Ovary (tissue), 9 donors: Measurements from ENCODE around the gene VPS37B. TPM values are rescaled to one million over a fixed set of nuclear protein-coding genes. Genes with fewer than 3 reads are reported as not detected.

Experiments used
- DNase-seq, 5 donors: peaks; one replicate each; pipeline ENCODE4 v3.0.0-alpha.2; 2019 to 2020
- H3K27ac ChIP-seq, 2 donors: fragments of 200-600 bp; one replicate each; pipeline versions ENCODE4 v1.5.1 to v1.8.0; 2019 to 2022
- H3K27me3 ChIP-seq: fragments of 200-600 bp; one replicate; pipeline ENCODE4 v1.8.0; 2022
- H3K36me3 ChIP-seq: fragments of 200-600 bp; sonication (generic); one replicate; pipeline ENCODE4 v1.5.1; 2019
- H3K4me1 ChIP-seq: one replicate; pipeline ENCODE4 v1.8.1; 2013; ENCODE audit warnings: mild to moderate bottlenecking, moderate library complexity; ENCODE audit not compliant: insufficient read depth
- H3K4me3 ChIP-seq: fragments of 200-600 bp; sonication (generic); one replicate; pipeline ENCODE4 v1.5.1; 2017
- H3K9me3 ChIP-seq, 2 donors: fragments of 200-600 bp in 1 of 2; sonication (generic) in 1 of 2; one replicate each; pipeline versions ENCODE4 v1.5.1 to v1.8.1; 2013 to 2019; ENCODE audit warnings: mild to moderate bottlenecking in 1 of 2, moderate library complexity in 1 of 2
- EP300 ChIP-seq: sonication (generic); formaldehyde crosslinking; IDR thresholded peaks from one replicate; pipeline ENCODE4 v1.6.1; 2017; ENCODE audit warnings: antibody characterized with exemption
- POLR2A ChIP-seq: fragments of 450-650 bp; IDR thresholded peaks from one replicate; pipeline ENCODE4 v1.6.1; 2017; ENCODE audit warnings: antibody characterized with exemption, mild to moderate bottlenecking, moderate library complexity
- WGBS, 3 donors: extraction: QIAGEN DNeasy Blood & Tissue Kit in 1 of 3; methylation state at CpG; one replicate each; pipeline versions ENCODE4 v1.1.5 to v1.1.7; 2013 to 2017; 5-methylcytosine and 5-hydroxymethylcytosine counted together
- intact Hi-C, 4 donors: fragments of 100-400 bp; cut with DNase I; formaldehyde crosslinking; loops; one replicate each; pipeline versions ENCODE4 v1.11.0 to v1.15.1; 2022 to 2023
- polyA plus RNA-seq, 2 donors: library from polyadenylated mRNA; stranded (reverse); fragments of 200-250 nt in 1 of 2; fragments of 350-450 nt in 1 of 2; fragmentation: Illumina TruSeq in 1 of 2; extraction: RNeasy Lipid Tissue Mini Kit (QIAGEN cat#74804) in 1 of 2; gene quantifications; one replicate each; pipeline ENCODE4 v1.2.3, GENCODE V29; 2013 to 2014
- total RNA-seq, 7 donors: library from RNA; depleted of rRNA in 2 of 7; stranded (reverse); fragments of >200 nt in 2 of 7; fragmentation: NEBNext Ultra II Directional in 3 of 7; extraction: Animal tissue kit (Norgen Biotek cat#: 25700) in 3 of 7; gene quantifications; one replicate each; pipeline versions ENCODE4 v1.1.0 to v1.2.4, GENCODE V29; 2016 to 2023
- TF ChIP-seq, protein P1 (sequence below), 3 donors: fragments of 450-650 bp in 2 of 3; fragments of 200-600 bp in 1 of 3; IDR thresholded peaks; one replicate each; pipeline versions ENCODE4 v1.5.1 to v1.8.0; 2016 to 2022; ENCODE audit warnings: antibody characterized with exemption in 3 of 3, mild to moderate bottlenecking in 1 of 3
- donor health status: DM: no; HTN: no; CAD: no; lungs with moderate emphysema.
- donor health status: DM: no; HTN: no; CAD: no.
- donor health status: Bipolar disorder and iron deficiency.
- donor health status: DM: yes; HTN: yes; CAD: no.
- donor health status: DM: no; HTN: no; CAD: no.
- donor health status: DM: yes; HTN: yes; CAD: no.

The VPS37B gene
- total and polyA plus RNA-seq, 9 donors: 9.5 to 44.3 (median 12.1) TPM

DNA sequence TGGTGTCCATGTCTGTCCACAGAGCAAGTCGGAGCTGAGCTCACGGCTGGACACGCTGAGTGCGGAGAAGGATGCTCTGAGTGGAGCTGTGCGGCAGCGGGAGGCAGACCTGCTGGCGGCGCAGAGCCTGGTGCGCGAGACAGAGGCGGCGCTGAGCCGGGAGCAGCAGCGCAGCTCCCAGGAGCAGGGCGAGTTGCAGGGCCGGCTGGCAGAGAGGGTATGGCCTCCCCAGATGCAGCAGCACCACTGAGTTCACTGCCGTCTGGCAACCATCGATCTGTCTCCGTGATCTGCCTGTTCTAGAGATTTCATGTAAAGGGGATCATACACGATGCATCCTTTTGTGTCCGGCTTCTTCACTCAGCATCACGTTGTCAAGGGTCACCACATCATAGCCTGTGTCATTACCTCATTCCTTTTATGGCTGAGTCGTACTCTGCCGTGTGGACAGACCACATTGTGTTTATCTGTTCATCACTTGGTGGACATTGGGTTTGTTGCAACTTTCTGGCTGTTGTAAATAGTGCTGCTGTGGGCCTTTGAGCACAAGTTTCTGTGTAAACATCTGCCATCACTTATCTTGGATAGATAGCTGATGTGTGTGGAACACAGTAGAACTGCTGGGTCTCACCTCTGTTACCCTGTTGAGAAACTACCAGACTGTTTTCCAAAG is 38.8 kb downstream of the VPS37B start:
- DNase-seq: no peak
- Histone ChIP-seq H3K36me3 (no peaks in the 10 kb centered on the region), H3K27ac (no peak overlapping the region), H3K9me3 (no peaks in the 10 kb centered on the region), H3K4me1 (peaks cover 2% of the 10 kb centered on the region), H3K4me3 (no peak overlapping the region), H3K27me3 (no peaks in the 10 kb centered on the region)
- 87% methylated on average over 24 of the region's 24 CpGs for WGBS, 3 donors
- intact Hi-C loops: no loop called here
- TF ChIP-seq, protein P1, sequence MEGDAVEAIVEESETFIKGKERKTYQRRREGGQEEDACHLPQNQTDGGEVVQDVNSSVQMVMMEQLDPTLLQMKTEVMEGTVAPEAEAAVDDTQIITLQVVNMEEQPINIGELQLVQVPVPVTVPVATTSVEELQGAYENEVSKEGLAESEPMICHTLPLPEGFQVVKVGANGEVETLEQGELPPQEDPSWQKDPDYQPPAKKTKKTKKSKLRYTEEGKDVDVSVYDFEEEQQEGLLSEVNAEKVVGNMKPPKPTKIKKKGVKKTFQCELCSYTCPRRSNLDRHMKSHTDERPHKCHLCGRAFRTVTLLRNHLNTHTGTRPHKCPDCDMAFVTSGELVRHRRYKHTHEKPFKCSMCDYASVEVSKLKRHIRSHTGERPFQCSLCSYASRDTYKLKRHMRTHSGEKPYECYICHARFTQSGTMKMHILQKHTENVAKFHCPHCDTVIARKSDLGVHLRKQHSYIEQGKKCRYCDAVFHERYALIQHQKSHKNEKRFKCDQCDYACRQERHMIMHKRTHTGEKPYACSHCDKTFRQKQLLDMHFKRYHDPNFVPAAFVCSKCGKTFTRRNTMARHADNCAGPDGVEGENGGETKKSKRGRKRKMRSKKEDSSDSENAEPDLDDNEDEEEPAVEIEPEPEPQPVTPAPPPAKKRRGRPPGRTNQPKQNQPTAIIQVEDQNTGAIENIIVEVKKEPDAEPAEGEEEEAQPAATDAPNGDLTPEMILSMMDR (IDR thresholded peaks at IDR 0.05): no peak
- no peak for TF ChIP-seq EP300
- no peak for TF ChIP-seq POLR2A

DNA sequence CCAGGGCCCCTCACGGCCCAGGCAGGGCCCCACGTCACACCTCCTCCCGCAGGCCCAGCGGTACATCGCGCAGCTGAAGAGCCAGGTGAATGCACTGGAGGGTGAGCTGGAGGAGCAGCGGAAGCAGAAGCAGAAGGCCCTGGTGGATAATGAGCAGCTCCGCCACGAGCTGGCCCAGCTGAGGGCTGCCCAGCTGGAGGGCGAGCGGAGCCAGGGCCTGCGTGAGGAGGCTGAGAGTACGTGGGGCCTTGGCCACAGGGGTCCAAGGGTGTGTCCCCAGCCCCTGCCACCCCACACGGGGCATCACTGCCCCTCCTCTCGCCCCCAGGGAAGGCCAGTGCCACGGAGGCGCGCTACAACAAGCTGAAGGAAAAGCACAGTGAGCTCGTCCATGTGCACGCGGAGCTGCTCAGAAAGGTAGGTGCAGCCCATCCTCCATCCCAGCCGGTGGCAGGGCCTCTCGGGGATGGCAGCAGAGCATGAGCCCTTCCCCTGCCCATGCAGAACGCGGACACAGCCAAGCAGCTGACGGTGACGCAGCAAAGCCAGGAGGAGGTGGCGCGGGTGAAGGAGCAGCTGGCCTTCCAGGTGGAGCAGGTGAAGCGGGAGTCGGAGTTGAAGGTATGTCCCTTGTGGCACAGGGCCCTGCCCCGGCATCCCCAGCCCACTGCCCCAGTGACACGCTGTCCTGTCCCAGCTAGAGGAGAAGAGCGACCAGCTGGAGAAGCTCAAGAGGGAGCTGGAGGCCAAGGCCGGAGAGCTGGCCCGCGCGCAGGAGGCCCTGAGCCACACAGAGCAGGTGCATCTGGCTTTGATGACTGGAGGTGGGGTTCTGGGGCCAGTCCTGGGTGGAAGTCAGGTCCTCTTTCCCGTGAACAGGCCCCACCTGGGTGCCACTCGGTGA is 39.7 kb downstream of the VPS37B start:
- H3K27ac ChIP-seq: no peak overlapping the region
- DNase-seq: no peak
- no peaks in the 10 kb centered on the region for H3K4me1 ChIP-seq
- no peaks in the 10 kb centered on the region for H3K36me3 ChIP-seq
- no peaks in the 10 kb centered on the region for H3K27me3 ChIP-seq
- TF ChIP-seq POLR2A (no peak), EP300 (no peak)
- TF ChIP-seq, protein P1 (IDR thresholded peaks at IDR 0.05): no peak
- intact Hi-C loops: no loop called here
- 85% methylated on average over 40 of the region's 40 CpGs for WGBS, 3 donors
- H3K4me3 ChIP-seq: no peak overlapping the region
- no peaks in the 10 kb centered on the region for H3K9me3 ChIP-seq

DNA sequence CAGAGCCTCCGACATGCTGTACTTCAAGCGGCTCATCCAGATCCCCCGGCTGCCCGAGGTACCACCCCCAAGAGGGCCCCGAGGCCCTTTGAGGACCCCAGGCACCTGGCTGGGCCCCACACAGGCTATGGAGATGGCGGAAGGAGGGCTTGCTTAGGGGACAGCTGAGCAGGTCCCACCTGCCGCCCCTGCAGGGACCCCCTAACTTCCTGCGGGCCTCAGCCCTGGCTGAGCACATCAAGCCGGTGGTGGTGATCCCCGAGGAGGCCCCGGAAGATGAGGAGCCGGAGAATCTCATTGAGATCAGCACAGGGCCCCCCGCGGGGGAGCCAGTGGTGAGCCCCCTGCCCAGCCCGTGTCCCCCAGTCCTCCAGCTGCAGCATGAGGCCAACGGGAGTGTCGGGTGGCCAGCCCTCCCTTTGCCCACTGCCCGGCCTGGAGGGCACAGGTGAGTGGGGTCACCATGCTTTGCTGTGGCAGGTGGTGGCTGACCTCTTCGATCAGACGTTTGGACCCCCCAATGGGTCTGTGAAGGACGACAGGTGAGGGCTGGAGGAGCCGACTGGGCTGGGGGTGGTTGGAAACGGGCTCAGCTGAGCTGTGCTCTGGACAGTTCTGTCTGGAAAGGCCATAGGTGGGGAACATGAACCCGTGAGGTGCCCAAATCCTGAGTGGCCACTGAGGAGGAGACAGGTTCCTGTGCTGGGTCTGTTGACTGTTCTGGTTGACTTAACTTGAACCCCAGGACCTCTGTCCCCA is 40.7 kb downstream of the VPS37B start:
- TF ChIP-seq, protein P1 (IDR thresholded peaks at IDR 0.05): no peak
- TF ChIP-seq EP300 (no peak), POLR2A (no peak)
- DNase-seq: no peak
- 84 to 86% (median 86%) methylated on average over 21 to 24 of the region's 24 CpGs for WGBS, 3 donors
- intact Hi-C loops: no loop called here
- no peaks in the 10 kb centered on the region for H3K36me3 ChIP-seq
- H3K4me1 ChIP-seq: no peaks in the 10 kb centered on the region
- no peak overlapping the region for H3K4me3 ChIP-seq
- H3K27me3 ChIP-seq: no peaks in the 10 kb centered on the region
- H3K9me3 ChIP-seq: no peaks in the 10 kb centered on the region
- H3K27ac ChIP-seq: no peak overlapping the region

DNA sequence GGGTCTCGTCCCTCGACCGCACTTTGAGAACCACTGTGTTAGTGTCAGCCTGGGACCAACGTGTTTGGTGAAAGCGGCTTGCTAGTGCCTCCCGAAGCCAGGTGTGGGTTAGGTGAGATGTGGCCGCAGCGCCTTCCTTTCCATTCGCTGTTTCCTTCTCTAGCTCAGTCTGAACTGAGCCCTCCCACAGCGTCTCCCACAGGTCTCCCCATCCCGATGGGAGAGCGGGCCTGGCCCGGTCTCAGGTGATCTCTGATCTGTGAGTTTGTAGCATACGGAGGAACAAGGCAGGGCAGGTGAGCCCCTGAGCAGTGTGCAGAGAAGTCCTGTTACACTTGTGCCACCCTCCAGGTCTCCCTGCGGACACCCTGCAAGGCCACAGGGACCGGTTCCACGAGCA is 41.4 kb downstream of the VPS37B start:
- H3K4me3 ChIP-seq: no peak overlapping the region
- no peaks in the 10 kb centered on the region for H3K4me1 ChIP-seq
- no peaks in the 10 kb centered on the region for H3K27me3 ChIP-seq
- 90 to 92% (median 92%) methylated on average over 17 of the region's 17 CpGs for WGBS, 3 donors
- H3K9me3 ChIP-seq: no peaks in the 10 kb centered on the region
- no peaks in the 10 kb centered on the region for H3K36me3 ChIP-seq
- no peak for DNase-seq
- intact Hi-C loops: no loop called here
- TF ChIP-seq, protein P1 (IDR thresholded peaks at IDR 0.05): no peak
- no peak for TF ChIP-seq POLR2A
- no peak for TF ChIP-seq EP300
- no peak overlapping the region for H3K27ac ChIP-seq
